ENCODE measurements around the gene WDTC1.

GRCh38 chr1:27322569-27323240 lies 88.3 kb downstream of the WDTC1 start:
- no peak for TF ChIP-seq CTCF (IDR thresholded peaks at IDR 0.05; ENCODE audit: low read length)
- no peak for TF ChIP-seq EZH2 (optimal IDR thresholded peaks at IDR 0.05; ENCODE audit: low read depth, low read length)

Measured in MM.1S (cell line).